Ectodermal cell (in vitro differentiated cells): ENCODE data around the gene SSR4.
A peak's percentile ranks its signal among the peaks of the same experiment; 100 is the strongest.
"Not testable (repeated sequence)": the region's sequence is repeated elsewhere in the genome, so short reads cannot be mapped to it uniquely, and the experiment has no call there.

Source experiments
- H3K27ac ChIP-seq: 2 replicates; pipeline ENCODE4 v1.7.0; 2013; ENCODE audit warnings: mild to moderate bottlenecking, low read depth, low read length; ENCODE audit not compliant: insufficient read depth, poor library complexity, severe bottlenecking
- H3K27me3 ChIP-seq: 2 replicates; pipeline ENCODE4 v1.7.0; 2013; ENCODE audit warnings: mild to moderate bottlenecking, low read length; ENCODE audit not compliant: insufficient read depth, control insufficient read depth, poor library complexity, severe bottlenecking
- H3K36me3 ChIP-seq: one replicate; pipeline ENCODE4 v1.7.0; 2013; ENCODE audit warnings: low read length; ENCODE audit not compliant: control insufficient read depth, insufficient read depth
- H3K4me1 ChIP-seq: one replicate; pipeline ENCODE4 v1.7.0; 2013; ENCODE audit warnings: low read length; ENCODE audit not compliant: control insufficient read depth, insufficient read depth
- H3K4me3 ChIP-seq: 2 replicates; pipeline ENCODE4 v1.7.0; 2013; ENCODE audit warnings: low read depth, low read length, control low read depth; ENCODE audit not compliant: insufficient read depth
- H3K9me3 ChIP-seq: 2 replicates; pipeline ENCODE4 v1.7.0; 2013; ENCODE audit warnings: mild to moderate bottlenecking, low read length, moderate library complexity; ENCODE audit not compliant: control insufficient read depth
- WGBS, 2 experiments: methylation state at CpG; one replicate each; pipeline ENCODE4 v1.1.7; 2013; ENCODE audit warnings: missing lambda C conversion rate in 2 of 2; 5-methylcytosine and 5-hydroxymethylcytosine counted together

Gene SSR4

GRCh38 chrX:153806999-153807575 lies 12.6 kb downstream of the SSR4 start:
- H3K4me3 ChIP-seq: no peak overlapping the region
- H3K9me3 ChIP-seq: no peaks in the 10 kb centered on the region
- 93 to 97% methylated on average over 28 of the region's 28 CpGs for WGBS, 2 experiments
- no peaks in the 10 kb centered on the region for H3K4me1 ChIP-seq
- H3K36me3 ChIP-seq: no peaks in the 10 kb centered on the region
- no peaks in the 10 kb centered on the region for H3K27me3 ChIP-seq
- no peak overlapping the region for H3K27ac ChIP-seq

GRCh38 chrX:153807976-153808375 lies 13.5 kb downstream of the SSR4 start:
- 94 to 96% methylated on average over 19 of the region's 19 CpGs for WGBS, 2 experiments
- no peaks in the 10 kb centered on the region for H3K9me3 ChIP-seq
- H3K27ac ChIP-seq: no peak overlapping the region
- H3K4me3 ChIP-seq: no peak overlapping the region
- peaks cover 4% of the 10 kb centered on the region for H3K4me1 ChIP-seq
- H3K36me3 ChIP-seq: no peaks in the 10 kb centered on the region
- no peaks in the 10 kb centered on the region for H3K27me3 ChIP-seq

GRCh38 chrX:153812220-153812619 lies 17.8 kb downstream of the SSR4 start:
- Histone ChIP-seq H3K4me3 (no peak overlapping the region), H3K27me3 (no peaks in the 10 kb centered on the region), H3K36me3 (no peaks in the 10 kb centered on the region), H3K27ac (peak overlapping the region; percentile 8), H3K9me3 (no peaks in the 10 kb centered on the region), H3K4me1 (peaks cover 4% of the 10 kb centered on the region)
- 39 to 42% methylated on average over 14 of the region's 14 CpGs for WGBS, 2 experiments

DNA sequence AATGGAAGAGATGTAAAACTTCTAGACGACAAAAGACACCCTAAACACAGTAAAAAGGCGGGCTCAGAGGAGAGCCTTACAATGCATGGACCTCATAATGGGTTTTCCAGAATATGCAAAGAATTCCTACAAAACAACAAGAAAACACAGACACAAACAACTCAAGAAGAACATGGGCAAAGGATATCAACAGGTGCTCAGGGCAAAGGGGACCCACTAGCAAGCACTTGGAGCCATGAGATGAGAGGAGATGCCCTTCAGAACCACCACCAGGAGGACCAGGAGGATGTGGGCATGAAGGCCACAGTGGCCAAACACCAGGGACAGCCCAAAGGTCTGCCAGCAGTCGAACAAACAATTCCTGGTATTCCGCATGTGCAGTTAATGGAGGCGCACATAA lies 18.7 kb downstream of the SSR4 start:
- Histone ChIP-seq H3K4me3 (no peak overlapping the region), H3K9me3 (no peaks in the 10 kb centered on the region), H3K36me3 (no peaks in the 10 kb centered on the region), H3K27ac (no peak overlapping the region), H3K27me3 (no peaks in the 10 kb centered on the region), H3K4me1 (peaks cover 4% of the 10 kb centered on the region)
- 98% methylated on average over 4 to 5 of the region's 5 CpGs for WGBS, 2 experiments

- 90 to 92% methylated on average over 19 of the region's 19 CpGs for WGBS, 2 experiments
- Histone ChIP-seq H3K4me3 (no peak overlapping the region), H3K9me3 (no peaks in the 10 kb centered on the region), H3K27me3 (no peaks in the 10 kb centered on the region), H3K27ac (no peak overlapping the region), H3K4me1 (peaks cover 11% of the 10 kb centered on the region), H3K36me3 (no peaks in the 10 kb centered on the region)
These were observed 20.3 kb downstream of the SSR4 start for GRCh38 chrX:153814591-153815315.

- H3K4me1 ChIP-seq: peaks cover 12% of the 10 kb centered on the region
- H3K4me3 ChIP-seq: no peak overlapping the region
- no peaks in the 10 kb centered on the region for H3K9me3 ChIP-seq
- H3K27ac ChIP-seq: no peak overlapping the region
- H3K27me3 ChIP-seq: no peaks in the 10 kb centered on the region
- WGBS, 2 experiments: 94 to 96% methylated on average over 18 to 25 of the region's 25 CpGs
- no peaks in the 10 kb centered on the region for H3K36me3 ChIP-seq
These were observed 22.6 kb downstream of the SSR4 start for GRCh38 chrX:153816831-153817690.

GRCh38 chrX:153818064-153818463 lies 23.6 kb downstream of the SSR4 start:
- 92 to 95% methylated on average over 7 of the region's 9 CpGs for WGBS, 2 experiments
- H3K36me3 ChIP-seq, H3K27ac ChIP-seq, H3K27me3 ChIP-seq, H3K4me3 ChIP-seq, H3K4me1 ChIP-seq, H3K9me3 ChIP-seq: not testable (repeated sequence)

DNA sequence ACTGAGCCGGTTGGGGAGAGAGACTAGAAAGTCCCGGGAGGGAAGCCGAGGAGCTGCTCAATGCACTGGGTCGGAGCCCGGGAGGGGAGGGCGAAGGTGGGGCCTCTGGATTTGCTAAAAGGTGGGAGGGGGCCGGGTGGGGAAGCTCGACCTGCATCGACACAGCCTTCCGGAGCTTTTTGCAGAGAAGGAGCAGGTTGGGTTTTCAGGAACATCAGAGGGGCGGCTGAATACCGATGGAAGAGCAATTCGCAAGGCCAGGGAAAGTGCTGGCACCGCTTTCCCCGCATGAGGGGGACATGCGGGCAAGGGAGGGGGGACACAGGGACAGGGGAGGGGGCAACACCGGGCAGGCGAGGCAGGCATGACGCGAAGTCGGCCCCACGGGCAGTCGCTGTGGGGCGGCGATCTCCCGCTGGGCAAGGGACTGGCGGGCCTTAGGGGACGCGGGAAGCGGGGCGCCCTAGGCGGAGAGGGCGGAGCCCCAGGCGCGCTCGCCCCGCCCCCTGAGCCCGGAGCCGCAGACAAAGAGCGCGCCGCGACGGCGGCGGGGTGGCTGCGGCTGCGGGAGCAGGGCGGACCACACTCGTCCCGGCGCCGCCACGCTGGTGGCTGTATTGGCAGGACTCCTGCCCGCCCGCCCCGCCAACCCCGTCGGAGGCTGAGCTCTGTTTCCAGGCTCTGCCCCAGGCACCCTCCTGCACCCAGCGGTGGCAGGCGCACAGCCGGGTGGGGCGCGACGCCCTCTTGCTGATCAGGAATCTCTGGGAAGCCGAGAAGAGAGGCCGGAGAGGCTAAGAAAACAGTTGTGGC lies 24.3 kb downstream of the SSR4 start:
- H3K4me3 ChIP-seq: peak overlapping the region; percentile 32
- 3 to 4% methylated on average over 67 of the region's 67 CpGs for WGBS, 2 experiments
- no peaks in the 10 kb centered on the region for H3K9me3 ChIP-seq
- H3K27me3 ChIP-seq: no peaks in the 10 kb centered on the region
- peaks cover 8% of the 10 kb centered on the region for H3K4me1 ChIP-seq
- peak overlapping the region; percentile 77 for H3K27ac ChIP-seq
- no peaks in the 10 kb centered on the region for H3K36me3 ChIP-seq

- 34 to 39% methylated on average over 23 of the region's 23 CpGs for WGBS, 2 experiments
- H3K9me3 ChIP-seq: no peaks in the 10 kb centered on the region
- peak overlapping the region; percentile 77 for H3K27ac ChIP-seq
These were observed 25.0 kb downstream of the SSR4 start for GRCh38 chrX:153819384-153820040.

More at GRCh38 chrX:153819384-153820040, 25.0 kb downstream of the SSR4 start:
- Histone ChIP-seq H3K4me3 (peak overlapping the region; percentile 32), H3K27me3 (no peaks in the 10 kb centered on the region), H3K36me3 (no peaks in the 10 kb centered on the region), H3K4me1 (peaks cover 8% of the 10 kb centered on the region)
